ENCODE measurements around the gene G6PC2.

The G6PC2 gene

GRCh38 chr2:168949324-168949723 is 48.2 kb downstream of the G6PC2 start:
- no peak for DNase-seq

- no peak for DNase-seq
Measured at GRCh38 chr2:168951871-168952270, 50.8 kb downstream of the G6PC2 start.

GRCh38 chr2:168952424-168952823 is 51.3 kb downstream of the G6PC2 start:
- no peak for DNase-seq

- DNase-seq, result no peak
Measured at GRCh38 chr2:168954256-168954655, 53.2 kb downstream of the G6PC2 start.

GRCh38 chr2:168955321-168955720 is 54.2 kb downstream of the G6PC2 start:
- DNase-seq, result no peak

GRCh38 chr2:168956392-168956791 is 55.3 kb downstream of the G6PC2 start:
- no peak for DNase-seq

All from amniotic stem cell (primary cell).